ENCODE measurements around the gene VSTM2L.

- TF ChIP-seq CTCF (conservative IDR thresholded peaks at IDR 0.05; ENCODE audit: low read depth, low read length), result no peak
- TF ChIP-seq POLR2A (IDR thresholded peaks at IDR 0.05; ENCODE audit: low read depth, low read length), result no peak
- no peak for TF ChIP-seq BHLHE40 (IDR thresholded peaks at IDR 0.05; ENCODE audit: low read depth, low read length)
- no peak for TF ChIP-seq ELK1 (IDR thresholded peaks at IDR 0.05; ENCODE audit: borderline replicate concordance, low read depth, low read length)
- no peak for TF ChIP-seq CEBPB (IDR thresholded peaks at IDR 0.05; ENCODE audit: low read depth, low read length)
- TF ChIP-seq NFE2L2 (IDR thresholded peaks at IDR 0.05; ENCODE audit: low read depth, low read length), result no peak
- no peak for TF ChIP-seq MAFK (IDR thresholded peaks at IDR 0.05; ENCODE audit: low read depth, low read length)
- TF ChIP-seq RFX5 (IDR thresholded peaks at IDR 0.05; ENCODE audit: low read depth, low read length), result no peak
Measured at GRCh38 chr20:37984018-37984785, 81.3 kb downstream of the VSTM2L start.
